ENCODE results near the gene SLC35F6.

The SLC35F6 gene

GRCh38 chr2:26768759-26769088 lies 4.6 kb downstream of the SLC35F6 start:
- DNase-seq: no peak
- peaks cover 51% of the 10 kb centered on the region for H3K79me2 ChIP-seq (ENCODE audit: low read length)
- H3K4me1 ChIP-seq (ENCODE audit: low read length): 0 out of 2 replicates have a peak, but pooled peaks cover 3% of the 10 kb centered on the region
- no peak overlapping the region for H3K9ac ChIP-seq (ENCODE audit: low read length)
- no peaks in the 10 kb centered on the region for H3K27me3 ChIP-seq (replicated peaks; ENCODE audit: insufficient read depth, low read length)
- no peak overlapping the region for H3K4me3 ChIP-seq (ENCODE audit: low read length)
- TF ChIP-seq EZH2phosphoT487 (IDR thresholded peaks at IDR 0.05; ENCODE audit: low read length) (no peak), EZH2 (optimal IDR thresholded peaks at IDR 0.05; ENCODE audit: low read depth, low read length) (no peak), CTCF (IDR thresholded peaks at IDR 0.05; ENCODE audit: low read length) (no peak)
- no peak overlapping the region for H3K4me2 ChIP-seq (ENCODE audit: low read depth, low read length)
- H3F3A ChIP-seq (ENCODE audit: insufficient read depth, low read length): no peaks in the 10 kb centered on the region
- no peak overlapping the region for H2AFZ ChIP-seq (ENCODE audit: low read length)
- no peaks in the 10 kb centered on the region for H4K20me1 ChIP-seq (ENCODE audit: insufficient read depth, low read length)
- H3K9me3 ChIP-seq (replicated peaks; ENCODE audit: insufficient read depth, low read length): no peaks in the 10 kb centered on the region
- no peaks in the 10 kb centered on the region for H3K9me2 ChIP-seq (replicated peaks; ENCODE audit: insufficient read depth, low read length)
- no peak overlapping the region for H3K27ac ChIP-seq (ENCODE audit: low read length)
- H3K36me3 ChIP-seq (replicated peaks; ENCODE audit: insufficient read depth, low read length): no peaks in the 10 kb centered on the region

- Histone ChIP-seq H3K4me2 (ENCODE audit: low read depth, low read length) (no peak overlapping the region), H3K27ac (ENCODE audit: low read length) (no peak overlapping the region), H3K27me3 (replicated peaks; ENCODE audit: insufficient read depth, low read length) (no peaks in the 10 kb centered on the region), H3K4me3 (ENCODE audit: low read length) (no peak overlapping the region), H3F3A (ENCODE audit: insufficient read depth, low read length) (no peaks in the 10 kb centered on the region), H3K36me3 (replicated peaks; ENCODE audit: insufficient read depth, low read length) (no peaks in the 10 kb centered on the region), H2AFZ (ENCODE audit: low read length) (no peak overlapping the region), H4K20me1 (ENCODE audit: insufficient read depth, low read length) (no peaks in the 10 kb centered on the region), H3K9me2 (replicated peaks; ENCODE audit: insufficient read depth, low read length) (no peaks in the 10 kb centered on the region), H3K79me2 (ENCODE audit: low read length) (peaks cover 49% of the 10 kb centered on the region), H3K9me3 (replicated peaks; ENCODE audit: insufficient read depth, low read length) (no peaks in the 10 kb centered on the region), H3K4me1 (ENCODE audit: low read length) (0 out of 2 replicates have a peak, but pooled peaks cover 3% of the 10 kb centered on the region), H3K9ac (ENCODE audit: low read length) (no peak overlapping the region)
- no peak for DNase-seq
- TF ChIP-seq EZH2phosphoT487 (IDR thresholded peaks at IDR 0.05; ENCODE audit: low read length) (no peak), CTCF (IDR thresholded peaks at IDR 0.05; ENCODE audit: low read length) (no peak), EZH2 (optimal IDR thresholded peaks at IDR 0.05; ENCODE audit: low read depth, low read length) (no peak)
Observed at GRCh38 chr2:26769089-26769761, 5.1 kb downstream of the SLC35F6 start.

- H3K9me3 ChIP-seq (replicated peaks; ENCODE audit: insufficient read depth, low read length): no peaks in the 10 kb centered on the region
- TF ChIP-seq CTCF (IDR thresholded peaks at IDR 0.05; ENCODE audit: low read length) (peak; percentile 33), EZH2phosphoT487 (IDR thresholded peaks at IDR 0.05; ENCODE audit: low read length) (no peak)
- no peak overlapping the region for H3K27ac ChIP-seq (ENCODE audit: low read length)
- H3K27me3 ChIP-seq (replicated peaks; ENCODE audit: insufficient read depth, low read length): no peaks in the 10 kb centered on the region
- no peaks in the 10 kb centered on the region for H3F3A ChIP-seq (ENCODE audit: insufficient read depth, low read length)
- H3K4me1 ChIP-seq (ENCODE audit: low read length): no peaks in the 10 kb centered on the region
- H3K4me3 ChIP-seq (ENCODE audit: low read length): no peak overlapping the region
- no peaks in the 10 kb centered on the region for H3K9me2 ChIP-seq (replicated peaks; ENCODE audit: insufficient read depth, low read length)
- no peaks in the 10 kb centered on the region for H4K20me1 ChIP-seq (ENCODE audit: insufficient read depth, low read length)
- peaks cover 31% of the 10 kb centered on the region for H3K79me2 ChIP-seq (ENCODE audit: low read length)
- DNase-seq: no peak
- no peaks in the 10 kb centered on the region for H3K36me3 ChIP-seq (replicated peaks; ENCODE audit: insufficient read depth, low read length)
- no peak overlapping the region for H3K9ac ChIP-seq (ENCODE audit: low read length)
- no peak overlapping the region for H3K4me2 ChIP-seq (ENCODE audit: low read depth, low read length)
- no peak overlapping the region for H2AFZ ChIP-seq (ENCODE audit: low read length)
Observed at GRCh38 chr2:26770986-26771586, 7.0 kb downstream of the SLC35F6 start.

All from MM.1S (cell line).